RWPE1 (cell line): ENCODE measurements around the gene TMBIM6.
"Not testable (repeated sequence)": the region's sequence is repeated elsewhere in the genome, so short reads cannot be mapped to it uniquely, and the experiment has no call there.

ENCODE experiments used
- CTCF ChIA-PET: fragments of 350-600 bp; sonication (Branson Sonifier 250); formaldehyde crosslinking; extraction: SDS; loops from one replicate; lab custom pipeline; 2021; lab: Yijun Ruan, JAX
- POLR2A ChIA-PET: fragments of 400-600 bp; formaldehyde crosslinking; extraction: SDS; loops from one replicate; lab custom pipeline; 2020; ENCODE audit warnings: antibody characterized with exemption; ENCODE audit not compliant: low non-redundant PET; lab: Yijun Ruan, JAX
- DNase-seq: peaks from one replicate; pipeline ENCODE4 v3.0.0; 2012; ENCODE audit warnings: low spot score
- H3K27ac ChIP-seq: fragments of 450-650 bp; 2 replicates; pipeline ENCODE4 v1.5.1; 2017
- TF ChIP-seq, protein P1 (sequence below): fragments of 450-650 bp; conservative IDR thresholded peaks from 2 replicates; pipeline ENCODE4 v1.5.1; 2017; ENCODE audit warnings: low read depth, mild to moderate bottlenecking

Gene TMBIM6

DNA sequence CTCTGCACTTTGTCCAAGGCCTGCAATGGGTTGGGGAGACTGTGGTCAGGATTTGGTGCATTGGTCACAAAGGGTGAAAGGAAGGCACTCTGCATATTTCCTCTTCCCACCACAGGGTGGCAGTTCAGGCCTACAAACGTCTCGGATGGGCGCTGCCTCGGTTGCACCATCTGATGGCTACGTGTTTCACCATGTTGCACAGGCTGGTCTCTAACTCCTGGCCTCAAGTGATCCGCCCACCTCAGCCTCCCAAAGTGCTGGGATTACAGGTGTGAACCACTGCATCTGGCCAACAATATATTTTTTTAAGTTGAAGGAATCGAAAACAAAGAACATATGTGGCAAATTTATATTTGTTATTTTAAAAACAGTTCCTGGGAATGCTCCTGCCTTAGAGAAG lies 35.1 kb downstream of the TMBIM6 start:
- peak overlapping the region; percentile 19 for H3K27ac ChIP-seq
- TF ChIP-seq, protein P1, sequence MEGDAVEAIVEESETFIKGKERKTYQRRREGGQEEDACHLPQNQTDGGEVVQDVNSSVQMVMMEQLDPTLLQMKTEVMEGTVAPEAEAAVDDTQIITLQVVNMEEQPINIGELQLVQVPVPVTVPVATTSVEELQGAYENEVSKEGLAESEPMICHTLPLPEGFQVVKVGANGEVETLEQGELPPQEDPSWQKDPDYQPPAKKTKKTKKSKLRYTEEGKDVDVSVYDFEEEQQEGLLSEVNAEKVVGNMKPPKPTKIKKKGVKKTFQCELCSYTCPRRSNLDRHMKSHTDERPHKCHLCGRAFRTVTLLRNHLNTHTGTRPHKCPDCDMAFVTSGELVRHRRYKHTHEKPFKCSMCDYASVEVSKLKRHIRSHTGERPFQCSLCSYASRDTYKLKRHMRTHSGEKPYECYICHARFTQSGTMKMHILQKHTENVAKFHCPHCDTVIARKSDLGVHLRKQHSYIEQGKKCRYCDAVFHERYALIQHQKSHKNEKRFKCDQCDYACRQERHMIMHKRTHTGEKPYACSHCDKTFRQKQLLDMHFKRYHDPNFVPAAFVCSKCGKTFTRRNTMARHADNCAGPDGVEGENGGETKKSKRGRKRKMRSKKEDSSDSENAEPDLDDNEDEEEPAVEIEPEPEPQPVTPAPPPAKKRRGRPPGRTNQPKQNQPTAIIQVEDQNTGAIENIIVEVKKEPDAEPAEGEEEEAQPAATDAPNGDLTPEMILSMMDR: peak; percentile 84
- ChIA-PET CTCF (interaction anchor here (0.7 kb wide), 1 partner anchor 657 kb away, joined by 5 read pairs; no protein-coding TSS in a partner anchor), POLR2A (no interaction called here)
- DNase-seq: peak; percentile 78

DNA sequence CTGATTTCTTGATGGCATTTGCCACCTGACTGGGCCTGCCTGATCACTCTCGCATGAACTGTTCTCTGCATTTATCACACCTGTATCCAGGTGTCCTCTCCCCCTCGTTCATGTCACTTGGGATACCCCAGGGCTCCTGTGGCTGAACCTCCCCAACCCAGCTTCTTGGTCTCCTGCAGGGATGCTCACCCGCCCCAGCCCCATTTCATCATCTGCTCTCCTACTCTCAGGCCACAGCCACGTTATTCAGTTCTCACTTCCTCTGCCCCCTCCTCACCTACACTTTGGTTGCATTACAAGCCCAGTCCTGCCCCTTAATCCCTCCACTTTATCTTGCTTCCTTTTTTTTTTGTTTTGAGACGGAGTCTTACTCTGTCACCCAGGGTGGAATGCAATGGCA lies 35.5 kb downstream of the TMBIM6 start:
- TF ChIP-seq, protein P1: no peak
- peak overlapping the region; percentile 19 for H3K27ac ChIP-seq
- no peak for DNase-seq
- ChIA-PET CTCF (interaction anchor here (0.7 to 1.7 kb wide), 3 partner anchors 23 to 657 kb away, joined by 3 to 5 read pairs (median 5); no protein-coding TSS in a partner anchor), POLR2A (no interaction called here)

DNA sequence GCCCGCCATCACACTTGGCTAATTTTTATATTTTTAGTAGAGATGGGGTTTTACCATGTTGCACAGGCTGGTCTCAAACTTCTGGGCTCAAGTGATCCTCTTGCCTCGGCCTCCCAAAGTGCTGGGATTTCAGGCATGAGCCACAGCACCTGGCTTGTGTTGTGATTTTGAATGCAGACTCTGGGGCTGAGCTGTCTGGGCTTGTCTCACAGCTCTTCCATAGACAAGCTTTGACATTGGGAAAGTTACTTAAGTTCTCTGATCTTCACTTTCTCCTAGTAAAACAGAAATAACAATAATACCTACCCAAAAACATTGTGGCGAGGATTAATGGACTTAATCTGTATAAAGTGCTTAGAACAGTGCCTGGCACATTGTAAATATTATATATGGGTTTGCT lies 36.0 kb downstream of the TMBIM6 start:
- CTCF ChIA-PET: interaction anchor here (0.7 to 1.7 kb wide), 5 partner anchors 23 to 192 kb away, joined by 3 to 7 read pairs (median 3); no protein-coding TSS in a partner anchor
- H3K27ac ChIP-seq: peak overlapping the region; percentile 19; the same call in 1 of the 2 replicates
- TF ChIP-seq, protein P1: no peak
- POLR2A ChIA-PET: no interaction called here
- no peak for DNase-seq

DNA sequence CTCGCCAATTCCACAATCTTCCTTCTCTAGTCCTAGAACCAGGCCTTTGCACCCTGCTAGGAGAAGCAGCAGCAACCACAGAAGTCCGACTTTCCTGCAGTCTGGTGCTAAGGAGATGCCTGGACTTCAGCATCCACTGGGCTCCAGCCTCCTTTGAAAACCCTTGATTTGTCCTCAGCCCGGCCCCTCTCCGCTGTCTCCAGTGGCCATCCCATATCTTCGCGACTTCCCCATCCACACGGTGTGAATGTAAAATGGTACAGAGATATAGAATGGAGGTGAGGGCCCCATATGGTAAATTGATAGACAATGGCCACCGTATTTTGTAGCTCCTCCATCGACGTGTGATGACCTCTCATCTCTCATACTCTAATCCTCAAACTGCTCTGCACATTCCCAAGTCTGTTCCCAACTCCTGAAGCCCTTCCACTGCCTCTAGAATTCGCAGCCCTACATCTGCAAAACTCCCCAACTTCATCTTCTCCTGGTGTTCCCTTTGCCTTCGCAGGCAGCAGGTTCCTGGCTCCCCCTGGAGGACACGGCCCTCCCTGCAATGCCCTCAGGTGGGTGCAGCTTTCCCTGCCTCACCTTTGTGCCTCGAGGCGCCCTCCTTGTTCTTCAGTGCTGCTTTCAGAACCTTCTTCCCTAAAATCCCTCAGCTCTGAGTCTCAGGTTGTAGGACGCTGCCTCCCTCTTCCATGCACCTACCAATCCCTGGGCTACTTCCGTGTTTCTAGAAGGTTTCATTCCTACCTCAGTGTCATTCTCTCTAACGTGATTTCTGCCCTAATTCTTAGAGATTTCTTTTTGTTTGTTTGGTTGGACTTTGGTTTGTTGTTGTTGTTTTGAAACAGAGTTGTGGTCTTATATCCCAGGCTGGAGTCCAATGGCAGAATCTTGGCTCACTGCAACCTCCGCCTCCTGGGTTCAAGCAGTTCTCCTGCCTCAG lies 36.7 kb downstream of the TMBIM6 start:
- ChIA-PET POLR2A (interaction anchor here (0.6 kb wide), 1 partner anchor 155 kb away, joined by 4 read pairs; the partner anchor contains the start of gene PRPF40B), CTCF (interaction anchor here (0.6 to 1.7 kb wide), 13 partner anchors 17 to 312 kb away, joined by 3 to 7 read pairs (median 3); partner anchors contain the start of gene TMBIM6)
- TF ChIP-seq, protein P1: peak; percentile 75
- H3K27ac ChIP-seq: no peak overlapping the region
- DNase-seq: peak; percentile 72

DNA sequence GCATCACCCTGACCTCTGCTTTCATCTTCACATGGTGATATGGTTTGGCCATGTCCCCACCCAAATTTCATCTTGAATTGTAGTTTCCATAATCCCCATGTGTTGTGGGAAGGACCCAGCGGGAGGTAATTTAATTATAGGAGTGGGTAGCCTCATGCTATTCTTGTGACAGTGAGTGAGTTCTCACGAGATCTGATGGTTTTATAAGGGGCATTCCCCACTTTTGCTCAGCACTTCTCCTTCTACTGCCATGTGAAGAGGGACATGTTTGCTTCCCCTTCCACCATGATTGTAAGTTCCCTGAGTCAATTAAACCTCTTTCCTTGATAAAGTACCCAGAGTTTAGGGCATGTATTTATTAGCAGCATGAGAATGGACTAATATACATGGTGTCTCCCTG lies 38.2 kb downstream of the TMBIM6 start:
- CTCF ChIA-PET: interaction anchor here (0.6 to 1.1 kb wide), 2 partner anchors 17 to 55 kb away, joined by 3 to 6 read pairs; no protein-coding TSS in a partner anchor
- no peak overlapping the region for H3K27ac ChIP-seq
- TF ChIP-seq, protein P1: no peak
- no peak for DNase-seq
- POLR2A ChIA-PET: no interaction called here

DNA sequence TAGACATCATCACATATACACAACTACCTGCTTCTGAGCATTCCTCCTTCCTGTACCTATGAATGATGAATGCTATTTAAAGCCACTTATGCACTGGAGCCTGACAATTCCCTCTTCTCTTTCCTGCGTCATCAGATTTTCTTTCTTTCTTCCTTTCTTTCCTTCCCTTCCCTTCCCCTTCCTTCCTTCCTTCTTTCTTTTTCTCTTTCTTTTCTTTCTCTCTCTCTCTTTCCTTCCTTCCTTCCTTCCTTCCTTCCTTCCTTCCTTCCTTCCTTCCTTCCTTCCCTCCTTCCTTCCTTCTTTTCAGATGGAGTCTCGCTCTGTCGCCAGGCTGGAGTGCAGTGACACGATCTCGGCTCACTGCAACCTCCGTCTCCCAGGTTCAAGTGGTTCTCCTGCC lies 39.6 kb downstream of the TMBIM6 start:
- not testable (repeated sequence) for H3K27ac ChIP-seq

More for the DNA sequence above, 39.6 kb downstream of the TMBIM6 start:
- POLR2A ChIA-PET, DNase-seq: not testable (repeated sequence)
- CTCF ChIA-PET: interaction anchor here (0.7 to 1.1 kb wide), 2 partner anchors 17 to 58 kb away, joined by 3 read pairs; no protein-coding TSS in a partner anchor
